ENCODE results near the gene WDSUB1.

WDSUB1 gene

GRCh38 chr2:159265171-159265576 lies 21.3 kb downstream of the WDSUB1 start:
- DNase-seq, result no peak

GRCh38 chr2:159262904-159263303 lies 23.6 kb downstream of the WDSUB1 start:
- DNase-seq, result no peak

GRCh38 chr2:159262226-159262625 lies 24.3 kb downstream of the WDSUB1 start:
- DNase-seq, result no peak

DNA sequence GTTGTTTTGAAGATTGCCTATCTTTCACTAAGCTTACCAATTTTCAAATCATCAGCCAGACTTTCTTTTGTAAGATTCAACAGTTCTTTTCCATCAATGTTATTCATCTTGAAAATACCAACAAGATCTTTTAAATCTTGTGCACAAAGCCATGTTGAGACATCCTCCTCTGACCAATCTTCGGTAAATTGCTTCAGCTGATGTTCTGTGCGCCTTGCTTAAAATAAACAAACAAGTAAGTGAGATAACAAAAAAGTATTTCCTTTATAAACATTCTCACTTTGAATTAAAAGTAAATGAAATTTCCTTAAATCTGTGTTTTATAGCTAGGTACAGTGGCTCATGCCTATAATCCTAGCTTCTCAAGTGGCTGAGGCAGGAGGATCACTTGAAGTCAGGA lies 30.3 kb downstream of the WDSUB1 start:
- no peak for DNase-seq

DNA sequence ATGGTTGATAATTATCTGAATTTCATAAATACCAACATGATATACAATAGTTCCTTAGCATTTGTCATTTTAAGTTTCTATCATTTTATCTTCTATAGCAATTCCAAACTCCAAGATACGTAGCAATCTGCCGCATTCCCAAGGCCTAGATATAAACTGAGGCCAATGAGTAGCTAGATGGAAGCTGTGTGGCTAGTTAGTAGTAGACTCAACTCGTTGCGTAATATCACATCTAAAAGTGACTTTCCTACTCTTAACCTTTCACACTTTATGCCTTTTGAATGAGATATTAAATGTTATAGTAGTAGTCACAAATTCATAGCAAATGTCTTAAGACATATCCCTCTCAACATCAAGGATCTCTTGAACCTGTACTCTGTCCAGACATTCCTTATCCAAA lies 33.6 kb downstream of the WDSUB1 start:
- DNase-seq, result no peak

GRCh38 chr2:159251296-159252173 lies 35.0 kb downstream of the WDSUB1 start:
- no peak for DNase-seq

GRCh38 chr2:159249990-159250715 lies 36.4 kb downstream of the WDSUB1 start:
- DNase-seq, result no peak

GRCh38 chr2:159246325-159246988 lies 40.0 kb downstream of the WDSUB1 start:
- no peak for DNase-seq

GRCh38 chr2:159243529-159243928 lies 43.0 kb downstream of the WDSUB1 start:
- DNase-seq, result no peak

- no peak for DNase-seq
These were observed 51.6 kb downstream of the WDSUB1 start for GRCh38 chr2:159234868-159235267.

DNA sequence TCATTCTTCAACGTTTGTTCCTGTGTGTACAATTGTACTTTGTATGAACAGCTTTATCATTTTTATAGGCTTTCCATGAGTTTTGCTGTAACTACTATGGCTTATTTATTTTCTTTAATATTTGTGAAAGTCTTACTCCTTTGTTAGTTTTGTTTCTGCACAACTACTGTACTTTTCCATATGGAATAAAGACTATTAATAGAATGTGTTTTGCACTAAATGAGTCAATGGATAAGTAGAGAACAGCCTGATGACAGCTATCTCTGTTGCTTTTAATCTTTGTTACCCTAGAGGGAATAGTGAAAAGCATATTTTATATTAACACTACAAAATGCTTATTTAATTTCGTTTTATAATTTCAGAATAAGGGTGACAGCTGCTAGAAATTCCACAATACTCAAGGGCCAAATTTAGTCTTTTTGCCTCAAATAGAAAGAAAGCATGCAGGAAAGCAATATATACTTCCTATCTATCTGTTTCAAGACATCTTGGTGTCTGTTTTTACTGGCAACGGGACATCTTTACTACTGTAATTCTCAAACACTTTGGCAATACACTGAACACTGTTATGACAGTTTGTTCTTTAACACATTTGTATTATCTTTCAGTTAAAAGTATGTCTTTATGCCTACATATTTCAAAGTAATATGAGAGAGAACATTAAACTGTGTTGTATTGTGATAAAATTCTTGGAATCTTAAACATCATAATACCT lies 53.9 kb downstream of the WDSUB1 start:
- no peak for DNase-seq

DNA sequence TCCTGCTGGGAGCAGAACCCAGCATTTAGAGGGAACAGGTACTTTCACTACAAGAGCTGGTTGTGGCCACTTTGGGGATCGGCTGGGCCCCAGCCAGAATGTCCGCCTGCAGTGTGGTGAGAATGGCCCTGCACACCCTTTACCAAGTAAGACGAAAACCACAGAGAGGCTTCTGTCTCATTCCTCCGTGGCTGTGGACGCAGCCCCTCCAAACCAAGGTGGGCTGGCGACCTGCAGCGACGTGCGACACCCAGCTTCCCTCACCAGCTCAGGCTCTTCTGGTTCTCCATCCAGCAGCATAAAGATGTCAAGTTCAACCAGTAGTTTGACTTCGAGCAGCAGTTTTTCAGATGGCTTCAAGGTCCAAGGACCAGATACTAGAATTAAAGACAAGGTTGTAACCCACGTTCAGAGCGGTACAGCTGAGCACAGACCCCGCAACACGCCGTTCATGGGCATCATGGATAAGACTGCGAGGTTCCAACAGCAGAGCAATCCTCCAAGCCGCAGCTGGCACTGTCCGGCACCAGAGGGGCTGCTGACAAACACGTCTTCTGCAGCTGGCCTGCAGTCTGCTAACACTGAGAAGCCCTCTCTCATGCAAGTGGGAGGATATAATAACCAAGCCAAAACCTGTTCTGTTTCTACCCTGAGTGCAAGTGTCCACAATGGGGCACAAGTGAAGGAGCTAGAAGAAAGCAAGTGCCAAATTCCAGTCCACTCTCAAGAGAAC lies 56.2 kb downstream of the WDSUB1 start:
- DNase-seq, result no peak

DNA sequence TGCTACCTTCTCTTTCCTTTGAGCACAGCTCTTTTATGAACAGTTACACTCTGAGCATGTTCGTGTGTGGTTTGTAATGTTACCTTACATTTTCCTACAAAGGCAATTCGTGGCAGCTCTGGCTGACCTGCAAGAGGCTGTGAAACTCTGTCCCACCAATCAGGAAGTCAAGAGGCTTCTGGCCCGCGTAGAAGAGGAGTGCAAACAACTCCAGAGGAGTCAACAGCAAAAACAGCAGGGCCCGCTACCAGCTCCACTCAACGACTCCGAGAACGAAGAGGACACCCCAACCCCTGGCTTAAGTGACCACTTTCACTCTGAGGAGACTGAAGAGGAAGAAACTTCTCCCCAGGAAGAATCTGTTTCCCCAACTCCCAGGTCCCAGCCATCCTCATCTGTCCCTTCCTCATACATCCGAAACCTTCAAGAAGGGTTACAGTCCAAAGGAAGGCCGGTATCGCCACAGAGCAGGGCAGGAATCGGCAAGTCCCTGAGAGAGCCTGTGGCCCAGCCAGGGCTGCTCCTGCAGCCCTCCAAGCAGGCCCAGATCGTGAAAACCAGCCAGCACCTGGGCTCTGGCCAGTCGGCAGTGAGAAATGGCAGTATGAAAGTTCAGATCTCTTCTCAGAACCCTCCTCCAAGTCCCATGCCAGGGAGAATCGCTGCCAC lies 56.9 kb downstream of the WDSUB1 start:
- no peak for DNase-seq

DNA sequence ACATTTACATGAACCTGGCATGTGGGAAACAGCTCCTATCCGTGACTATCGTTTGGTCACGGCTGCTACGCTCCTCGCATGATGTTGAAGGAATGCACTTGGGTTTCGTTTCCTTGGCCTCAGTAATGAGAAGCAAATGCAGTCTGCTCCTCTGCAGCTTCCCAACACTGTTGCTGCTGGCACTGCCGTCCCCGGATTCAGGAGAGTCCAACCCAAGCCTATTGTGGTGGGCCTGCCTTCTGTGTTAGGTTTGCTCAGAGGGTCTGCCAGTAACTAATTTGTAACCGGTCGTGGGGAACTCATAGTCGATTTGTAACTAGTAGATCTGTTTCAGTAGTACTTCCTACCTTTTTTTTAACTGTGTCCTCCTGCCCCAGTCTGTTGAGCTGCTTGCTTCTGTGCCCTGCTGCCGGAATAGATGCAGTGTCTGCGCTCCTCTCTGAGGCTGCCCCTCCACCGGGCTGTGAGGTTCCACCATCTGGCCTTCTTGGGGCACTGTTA lies 58.4 kb downstream of the WDSUB1 start:
- no peak for DNase-seq

- DNase-seq, result no peak
These were observed 59.0 kb downstream of the WDSUB1 start for GRCh38 chr2:159227467-159227866.

DNA sequence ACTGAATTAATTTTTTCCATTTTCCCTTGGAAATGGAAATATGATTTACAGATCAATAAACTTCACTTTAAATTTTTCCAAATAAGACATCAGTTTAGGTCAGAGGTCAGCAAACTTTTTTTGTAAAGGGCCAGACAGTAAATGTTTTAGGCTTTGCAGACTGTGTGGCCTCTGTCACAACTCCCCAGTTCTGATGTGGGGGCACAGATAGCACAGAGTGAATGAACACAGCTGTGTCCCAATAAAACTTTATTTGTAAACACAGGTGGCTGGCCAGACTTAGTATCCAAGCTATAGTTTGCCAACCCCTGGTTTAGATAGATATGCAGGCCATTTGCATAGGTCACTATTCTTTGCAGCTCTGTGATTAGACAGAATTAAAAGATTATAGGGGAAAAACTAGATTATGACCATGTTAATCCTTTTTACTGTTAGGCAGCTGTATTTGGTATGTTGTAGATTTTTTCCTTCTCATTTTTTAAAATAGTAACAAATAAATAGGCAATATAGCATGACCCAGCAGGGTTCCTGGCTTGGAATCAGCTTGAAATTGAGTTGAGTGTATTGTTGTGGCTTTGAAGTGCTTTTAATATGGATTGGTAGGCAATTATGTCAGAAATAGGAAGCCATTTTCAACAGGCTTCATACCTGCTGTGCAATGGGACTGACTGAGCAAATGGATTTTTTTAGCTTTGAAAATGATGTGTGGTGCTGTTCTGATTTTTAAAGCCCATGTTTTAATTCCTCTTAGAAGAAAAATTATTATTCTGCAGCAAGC lies 59.7 kb downstream of the WDSUB1 start:
- DNase-seq, result no peak

- no peak for DNase-seq
These were observed 60.4 kb downstream of the WDSUB1 start for GRCh38 chr2:159226059-159226461.

- peak; percentile 59 for DNase-seq
These were observed 61.2 kb downstream of the WDSUB1 start for GRCh38 chr2:159225025-159226016.

- no peak for DNase-seq
These were observed 62.3 kb downstream of the WDSUB1 start for GRCh38 chr2:159224061-159224813.

Data from retina (tissue), 1 donor.